ENCODE measurements around the gene F2R.

The F2R gene

GRCh38 chr5:76684756-76685519 is 31.0 kb upstream of the F2R start:
- TF ChIP-seq GATA2 (IDR thresholded peaks at IDR 0.05; ENCODE audit: low read depth, low read length) (no peak), GATA3 (IDR thresholded peaks at IDR 0.05; ENCODE audit: low read depth, low read length) (no peak)

- TF ChIP-seq GATA2 (IDR thresholded peaks at IDR 0.05; ENCODE audit: low read depth, low read length) (no peak), GATA3 (IDR thresholded peaks at IDR 0.05; ENCODE audit: low read depth, low read length) (no peak)
Observed at GRCh38 chr5:76685704-76686103, 30.2 kb upstream of the F2R start.

- TF ChIP-seq GATA3 (IDR thresholded peaks at IDR 0.05; ENCODE audit: low read depth, low read length) (no peak), GATA2 (IDR thresholded peaks at IDR 0.05; ENCODE audit: low read depth, low read length) (no peak)
Observed at GRCh38 chr5:76688212-76688611, 27.7 kb upstream of the F2R start.

DNA sequence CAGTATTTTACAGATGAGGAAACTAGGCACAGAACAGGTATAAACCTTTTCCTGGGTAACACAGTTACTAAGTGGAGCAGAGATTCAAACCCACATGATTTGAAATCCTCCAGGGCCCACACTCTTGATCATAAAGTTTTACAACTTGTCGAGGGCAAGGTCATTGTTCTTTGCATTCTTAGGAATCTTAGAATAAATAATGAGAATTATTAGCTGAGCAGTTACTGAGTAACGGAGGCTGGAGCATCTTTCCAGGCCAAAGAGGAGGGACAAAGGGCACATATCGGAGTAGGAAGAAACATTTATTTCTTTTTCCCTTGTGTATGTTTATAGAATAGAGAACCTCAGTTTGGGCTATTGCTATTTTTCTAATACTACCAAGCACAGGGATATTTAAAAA is 27.1 kb upstream of the F2R start:
- no peak for TF ChIP-seq GATA3 (IDR thresholded peaks at IDR 0.05; ENCODE audit: low read depth, low read length)
- no peak for TF ChIP-seq GATA2 (IDR thresholded peaks at IDR 0.05; ENCODE audit: low read depth, low read length)

DNA sequence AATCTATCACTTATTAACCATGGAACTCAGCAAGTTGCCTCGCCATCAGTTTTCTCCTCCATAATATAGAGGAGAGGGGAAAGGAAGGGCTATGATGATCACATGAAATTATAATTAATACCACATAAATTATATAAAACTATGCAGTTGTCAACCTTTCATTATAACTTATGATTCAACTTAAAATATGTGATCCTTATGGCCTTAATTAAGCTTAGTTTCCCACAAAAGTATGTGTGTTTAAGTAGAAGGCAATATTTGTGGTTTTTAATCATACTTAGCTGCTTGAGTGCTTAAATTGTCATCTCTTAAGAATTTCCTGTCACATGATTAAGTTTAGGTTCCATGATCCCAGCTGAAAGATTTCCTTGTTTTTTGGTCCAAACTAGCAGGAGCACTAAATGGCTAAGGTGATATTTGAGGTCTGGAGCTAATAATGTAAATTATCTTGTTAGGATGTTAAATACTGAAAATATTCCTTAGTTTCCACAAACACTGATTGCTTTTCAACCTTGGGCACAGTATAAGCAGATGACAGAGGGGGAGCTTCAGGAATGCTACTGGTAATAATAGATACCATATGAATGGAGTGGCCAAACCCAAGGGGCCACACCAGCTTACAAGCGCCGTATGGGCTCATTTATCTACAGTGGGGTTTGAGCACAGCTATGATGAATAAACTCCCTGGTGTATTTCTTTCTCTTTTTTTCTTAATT is 26.4 kb upstream of the F2R start:
- TF ChIP-seq GATA2 (IDR thresholded peaks at IDR 0.05; ENCODE audit: low read depth, low read length): no peak
- TF ChIP-seq GATA3 (IDR thresholded peaks at IDR 0.05; ENCODE audit: low read depth, low read length): no peak

GRCh38 chr5:76690037-76690679 is 25.8 kb upstream of the F2R start:
- TF ChIP-seq GATA2 (IDR thresholded peaks at IDR 0.05; ENCODE audit: low read depth, low read length) (no peak), GATA3 (IDR thresholded peaks at IDR 0.05; ENCODE audit: low read depth, low read length) (no peak)

- TF ChIP-seq GATA2 (IDR thresholded peaks at IDR 0.05; ENCODE audit: low read depth, low read length) (no peak), GATA3 (IDR thresholded peaks at IDR 0.05; ENCODE audit: low read depth, low read length) (no peak)
Observed at GRCh38 chr5:76690704-76691466, 25.0 kb upstream of the F2R start.

- TF ChIP-seq GATA2 (IDR thresholded peaks at IDR 0.05; ENCODE audit: low read depth, low read length) (no peak), GATA3 (IDR thresholded peaks at IDR 0.05; ENCODE audit: low read depth, low read length) (no peak)
Observed at GRCh38 chr5:76691467-76692273, 24.3 kb upstream of the F2R start.

GRCh38 chr5:76692274-76692540 is 23.7 kb upstream of the F2R start:
- TF ChIP-seq GATA2 (IDR thresholded peaks at IDR 0.05; ENCODE audit: low read depth, low read length) (no peak), GATA3 (IDR thresholded peaks at IDR 0.05; ENCODE audit: low read depth, low read length) (no peak)

- no peak for TF ChIP-seq GATA2 (IDR thresholded peaks at IDR 0.05; ENCODE audit: low read depth, low read length)
Observed at GRCh38 chr5:76692651-76693050, 23.3 kb upstream of the F2R start.

DNA sequence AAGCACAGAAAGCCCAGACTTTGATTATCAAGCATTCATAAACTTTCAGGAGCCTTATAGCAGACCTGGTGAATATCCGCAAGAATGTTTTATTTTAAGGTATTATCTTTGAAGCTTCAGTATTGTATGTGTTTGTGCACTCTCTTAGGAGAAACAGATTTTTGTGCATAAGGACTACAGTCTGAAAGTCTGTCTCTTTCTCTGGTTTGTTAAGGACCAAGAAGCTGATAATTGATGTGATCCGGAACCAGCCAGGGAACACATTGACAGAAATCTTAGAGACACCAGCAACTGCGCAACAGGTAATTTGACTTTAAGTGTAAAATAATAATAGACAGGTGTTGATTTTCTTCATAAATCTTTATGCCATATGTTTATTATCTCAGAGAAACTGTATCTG is 22.8 kb upstream of the F2R start:
- no peak for TF ChIP-seq GATA3 (IDR thresholded peaks at IDR 0.05; ENCODE audit: low read depth, low read length)
- TF ChIP-seq GATA2 (IDR thresholded peaks at IDR 0.05; ENCODE audit: low read depth, low read length): no peak

- TF ChIP-seq GATA2 (IDR thresholded peaks at IDR 0.05; ENCODE audit: low read depth, low read length) (no peak), GATA3 (IDR thresholded peaks at IDR 0.05; ENCODE audit: low read depth, low read length) (no peak)
Observed at GRCh38 chr5:76694317-76694716, 21.6 kb upstream of the F2R start.

DNA sequence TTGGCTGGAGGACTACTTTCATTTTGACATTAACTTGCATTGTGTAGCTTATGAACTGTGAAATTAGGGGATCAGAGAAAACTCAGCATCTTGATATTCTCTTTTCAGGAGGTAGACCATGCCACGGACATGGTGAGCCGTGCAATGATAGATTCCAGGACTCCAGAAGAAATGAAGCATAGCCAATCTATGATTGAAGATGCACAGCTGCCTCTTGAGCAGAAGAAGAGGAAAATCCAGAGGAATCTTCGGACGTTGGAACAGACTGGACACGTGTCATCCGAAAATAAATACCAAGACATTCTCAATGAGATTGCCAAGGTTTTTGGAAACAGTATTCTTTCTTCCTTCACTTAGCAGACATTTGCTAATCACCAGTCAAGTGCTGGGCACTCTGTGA is 20.6 kb upstream of the F2R start:
- TF ChIP-seq GATA3 (IDR thresholded peaks at IDR 0.05; ENCODE audit: low read depth, low read length): no peak
- TF ChIP-seq GATA2 (IDR thresholded peaks at IDR 0.05; ENCODE audit: low read depth, low read length): no peak

DNA sequence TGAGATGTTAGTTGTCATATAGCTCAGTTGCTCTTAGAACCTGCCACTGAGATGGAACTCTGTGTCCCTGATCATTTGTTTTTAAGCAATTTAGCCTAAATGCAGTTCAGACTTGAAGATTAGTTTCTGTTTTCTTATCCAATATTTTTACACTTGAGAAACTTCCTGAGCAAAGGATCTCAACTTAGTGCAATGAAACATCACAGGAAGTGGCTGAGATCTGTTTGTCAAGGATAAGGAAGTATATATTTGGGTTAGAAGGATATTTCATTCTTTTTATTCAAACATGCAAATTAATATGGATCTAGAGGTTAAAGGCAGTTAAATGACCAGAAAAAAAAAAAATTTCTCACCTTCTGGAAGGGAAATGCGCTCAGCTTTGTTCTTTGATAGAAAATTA is 19.7 kb upstream of the F2R start:
- no peak for TF ChIP-seq GATA3 (IDR thresholded peaks at IDR 0.05; ENCODE audit: low read depth, low read length)
- no peak for TF ChIP-seq GATA2 (IDR thresholded peaks at IDR 0.05; ENCODE audit: low read depth, low read length)
